GM18505 (cell line): ENCODE data around the gene SKA1.
"Not testable (repeated sequence)": the region's sequence is repeated elsewhere in the genome, so short reads cannot be mapped to it uniquely, and the experiment has no call there.

Experiments used
- ATAC-seq: cut with Tn5 transposase; IDR thresholded peaks from one replicate; pipeline ENCODE4 v1.9.1; 2021; ENCODE audit not compliant: unreplicated experiment
- POLR2A ChIP-seq: IDR thresholded peaks from 4 replicates; pipeline ENCODE4 v1.6.1; 2011; ENCODE audit warnings: borderline replicate concordance; ENCODE audit not compliant: insufficient read depth, insufficient read length; ENCODE audit errors: extremely low read depth

Gene SKA1

GRCh38 chr18:50401295-50401694 is 26.4 kb downstream of the SKA1 start:
- no peak for ATAC-seq
- TF ChIP-seq POLR2A = no peak

DNA sequence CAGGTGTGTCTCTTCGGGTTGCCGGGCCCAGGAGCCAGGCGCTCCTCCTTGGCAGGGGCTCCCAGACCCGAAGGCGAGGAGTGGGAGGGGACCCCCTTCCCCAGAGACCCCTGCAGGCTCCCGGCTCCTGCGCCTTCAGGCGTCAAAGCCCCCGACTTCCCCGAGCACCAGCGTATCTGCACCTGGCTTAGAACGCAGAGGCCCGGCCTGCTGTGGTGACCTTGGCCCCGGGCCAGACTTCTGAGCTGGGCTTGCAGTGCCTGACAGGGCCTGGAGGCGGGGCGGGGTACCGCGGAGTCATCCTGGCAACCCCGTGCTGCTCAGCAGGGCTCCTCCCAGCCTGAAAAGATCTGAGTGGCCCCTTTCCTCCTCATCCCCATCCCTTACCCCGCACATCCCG is 27.0 kb downstream of the SKA1 start:
- TF ChIP-seq POLR2A = no peak
- no peak for ATAC-seq

GRCh38 chr18:50404752-50405581 is 30.1 kb downstream of the SKA1 start:
- not testable (repeated sequence) for ATAC-seq

DNA sequence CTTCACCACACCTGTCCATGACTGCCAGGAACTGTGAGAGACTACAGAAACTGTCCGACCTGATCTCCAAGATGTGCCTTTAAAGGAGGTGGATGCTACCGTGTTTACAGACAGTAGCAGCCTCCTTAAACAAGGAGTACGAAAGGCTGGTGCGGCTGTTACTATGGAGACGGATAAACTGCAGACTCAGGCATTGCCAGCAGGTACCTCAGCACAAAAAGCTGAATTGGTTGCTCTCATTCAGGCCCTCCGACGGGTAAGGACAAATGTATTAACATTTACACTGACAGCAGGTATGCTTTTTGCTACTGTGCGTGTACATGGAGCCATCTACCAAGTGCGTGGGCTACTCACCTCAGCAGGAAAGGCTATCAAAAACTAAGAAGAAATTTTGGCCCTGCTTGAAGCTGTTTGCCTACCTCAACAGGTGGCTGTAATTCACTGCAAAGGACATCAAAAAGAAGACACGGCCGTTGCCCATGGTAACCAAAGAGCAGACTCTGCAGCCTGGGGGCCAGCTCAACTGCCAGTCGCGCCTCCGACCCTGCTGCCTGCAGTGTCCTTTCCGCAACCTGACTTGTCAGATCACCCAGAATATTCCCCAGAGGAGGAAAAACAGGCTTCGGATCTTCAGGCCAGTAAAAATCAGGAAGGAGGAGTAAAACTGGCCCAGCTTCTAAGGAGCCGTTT is 30.9 kb downstream of the SKA1 start:
- no peak for ATAC-seq
- no peak for TF ChIP-seq POLR2A

GRCh38 chr18:50409236-50409635 is 34.4 kb downstream of the SKA1 start:
- TF ChIP-seq POLR2A = no peak
- no peak for ATAC-seq

GRCh38 chr18:50410008-50410407 is 35.2 kb downstream of the SKA1 start:
- TF ChIP-seq POLR2A = no peak
- ATAC-seq = no peak

DNA sequence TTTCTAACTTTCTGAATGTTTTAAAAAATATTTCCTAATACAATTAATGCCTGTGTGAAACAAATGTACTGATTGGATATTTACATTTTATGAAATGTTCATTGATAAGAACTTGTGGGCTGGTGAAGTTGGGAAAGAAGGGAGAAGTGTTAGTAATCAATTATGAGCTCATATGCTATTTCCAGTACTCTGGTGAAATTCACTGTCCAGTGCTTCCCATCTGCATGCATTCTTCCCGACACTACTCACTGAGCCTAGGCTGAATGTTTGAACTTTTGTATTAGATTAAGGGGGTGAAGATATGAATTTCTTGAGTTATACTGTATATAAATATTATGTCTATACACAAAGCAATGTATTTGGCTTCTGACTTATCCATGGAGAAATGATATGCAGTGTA is 36.0 kb downstream of the SKA1 start:
- ATAC-seq = no peak
- TF ChIP-seq POLR2A = no peak

- ATAC-seq = not testable (repeated sequence)
These were observed 42.0 kb downstream of the SKA1 start for GRCh38 chr18:50416832-50417231.

DNA sequence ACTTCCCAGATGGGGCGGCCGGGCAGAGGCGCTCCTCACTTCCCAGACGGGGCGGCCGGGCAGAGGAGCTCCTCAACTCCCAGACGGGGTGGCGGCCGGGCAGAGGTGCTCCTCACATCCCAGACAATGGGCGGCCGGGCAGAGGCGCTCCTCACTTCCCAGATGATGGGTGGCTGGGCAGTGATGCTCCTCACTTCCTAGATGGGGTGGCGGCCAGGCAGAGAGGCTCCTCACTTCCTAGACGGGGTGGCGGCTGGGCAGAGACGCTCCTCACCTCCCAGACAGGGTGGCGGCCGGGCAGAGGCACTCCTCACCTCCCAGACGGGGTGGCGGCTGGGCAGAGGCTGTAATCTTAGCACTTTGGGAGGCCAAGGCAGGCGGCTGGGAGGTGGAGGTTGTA is 42.9 kb downstream of the SKA1 start:
- ATAC-seq = not testable (repeated sequence)

- ATAC-seq = no peak
- no peak for TF ChIP-seq POLR2A
These were observed 43.8 kb downstream of the SKA1 start for GRCh38 chr18:50418650-50419049.

DNA sequence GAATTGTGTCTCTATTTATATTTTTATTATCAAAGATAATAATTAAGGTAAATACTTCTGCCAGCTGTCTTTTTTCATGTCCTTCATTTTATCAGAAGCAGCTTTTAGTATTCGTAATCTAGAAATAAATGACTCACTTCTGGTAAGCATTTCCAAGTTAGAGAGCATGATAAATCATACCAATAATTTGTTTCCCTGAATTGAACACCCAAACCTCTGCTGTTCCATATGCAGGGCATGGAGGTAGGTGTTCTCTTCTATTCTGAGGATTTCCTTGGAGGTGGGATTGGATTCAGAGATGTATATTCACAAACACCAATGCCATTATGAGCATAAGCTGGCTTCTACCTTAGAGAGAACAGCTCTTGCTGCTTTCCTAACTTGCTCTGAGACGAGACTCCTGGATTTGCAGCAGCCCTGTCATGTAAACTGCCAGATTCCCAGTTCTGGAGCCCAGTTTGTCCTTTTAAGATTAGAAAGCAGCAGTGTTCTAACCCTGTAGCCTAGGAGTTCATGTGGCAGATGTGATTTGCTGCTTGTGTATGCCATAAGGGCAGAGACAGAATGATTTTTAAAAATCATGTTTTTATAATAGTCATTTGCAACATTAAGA is 47.5 kb downstream of the SKA1 start:
- ATAC-seq = no peak
- TF ChIP-seq POLR2A = no peak

GRCh38 chr18:50424877-50425690 is 50.2 kb downstream of the SKA1 start:
- no peak for TF ChIP-seq POLR2A
- ATAC-seq = no peak

DNA sequence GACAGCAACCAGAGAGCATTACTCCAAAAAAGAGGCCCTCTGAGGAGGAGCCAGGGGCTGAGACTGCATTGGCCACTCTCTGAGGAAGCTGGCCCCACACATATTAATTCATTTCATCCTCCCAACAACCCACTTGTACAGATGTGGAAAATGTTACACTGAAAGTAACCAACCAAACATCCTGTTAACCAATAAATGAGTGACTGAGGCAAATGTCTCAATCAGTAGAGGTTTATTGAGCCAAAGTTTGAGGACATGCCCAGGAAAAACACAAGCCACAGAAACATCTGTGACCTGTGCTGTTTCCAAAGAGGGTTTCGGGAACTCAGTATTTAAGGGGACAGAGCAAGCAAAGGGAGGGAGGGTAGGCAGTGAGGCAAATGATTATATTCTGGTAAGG is 53.0 kb downstream of the SKA1 start:
- ATAC-seq = no peak
- TF ChIP-seq POLR2A = no peak
